Measurements from ENCODE around the gene ACY1.

Gene ACY1

GRCh38 chr3:51935886-51936755 lies 47.2 kb upstream of the ACY1 start:
- TF ChIP-seq TSHZ2 (CRISPR knock-in tag; IDR thresholded peaks at IDR 0.05): no peak
- TF ChIP-seq ZNF70 (CRISPR knock-in tag; IDR thresholded peaks at IDR 0.05): no peak
- TF ChIP-seq TCF4 (CRISPR knock-in tag; IDR thresholded peaks at IDR 0.05; ENCODE audit: borderline replicate concordance): no peak
- TF ChIP-seq, protein P1, sequence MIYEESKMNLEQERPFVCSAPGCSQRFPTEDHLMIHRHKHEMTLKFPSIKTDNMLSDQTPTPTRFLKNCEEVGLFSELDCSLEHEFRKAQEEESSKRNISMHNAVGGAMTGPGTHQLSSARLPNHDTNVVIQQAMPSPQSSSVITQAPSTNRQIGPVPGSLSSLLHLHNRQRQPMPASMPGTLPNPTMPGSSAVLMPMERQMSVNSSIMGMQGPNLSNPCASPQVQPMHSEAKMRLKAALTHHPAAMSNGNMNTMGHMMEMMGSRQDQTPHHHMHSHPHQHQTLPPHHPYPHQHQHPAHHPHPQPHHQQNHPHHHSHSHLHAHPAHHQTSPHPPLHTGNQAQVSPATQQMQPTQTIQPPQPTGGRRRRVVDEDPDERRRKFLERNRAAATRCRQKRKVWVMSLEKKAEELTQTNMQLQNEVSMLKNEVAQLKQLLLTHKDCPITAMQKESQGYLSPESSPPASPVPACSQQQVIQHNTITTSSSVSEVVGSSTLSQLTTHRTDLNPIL (CRISPR knock-in tag; IDR thresholded peaks at IDR 0.05; ENCODE audit: low read depth): no peak
- no peak for TF ChIP-seq ZFP3 (CRISPR knock-in tag; IDR thresholded peaks at IDR 0.05)
- TF ChIP-seq SNAI2 (CRISPR knock-in tag; IDR thresholded peaks at IDR 0.05): no peak
- TF ChIP-seq TOX (CRISPR knock-in tag; IDR thresholded peaks at IDR 0.05; ENCODE audit: borderline replicate concordance): no peak
- TF ChIP-seq ZNF565 (CRISPR knock-in tag; conservative IDR thresholded peaks at IDR 0.05; ENCODE audit: low read depth): no peak
- no peak for TF ChIP-seq ISL1 (CRISPR knock-in tag; IDR thresholded peaks at IDR 0.05)
- TF ChIP-seq, protein P2, sequence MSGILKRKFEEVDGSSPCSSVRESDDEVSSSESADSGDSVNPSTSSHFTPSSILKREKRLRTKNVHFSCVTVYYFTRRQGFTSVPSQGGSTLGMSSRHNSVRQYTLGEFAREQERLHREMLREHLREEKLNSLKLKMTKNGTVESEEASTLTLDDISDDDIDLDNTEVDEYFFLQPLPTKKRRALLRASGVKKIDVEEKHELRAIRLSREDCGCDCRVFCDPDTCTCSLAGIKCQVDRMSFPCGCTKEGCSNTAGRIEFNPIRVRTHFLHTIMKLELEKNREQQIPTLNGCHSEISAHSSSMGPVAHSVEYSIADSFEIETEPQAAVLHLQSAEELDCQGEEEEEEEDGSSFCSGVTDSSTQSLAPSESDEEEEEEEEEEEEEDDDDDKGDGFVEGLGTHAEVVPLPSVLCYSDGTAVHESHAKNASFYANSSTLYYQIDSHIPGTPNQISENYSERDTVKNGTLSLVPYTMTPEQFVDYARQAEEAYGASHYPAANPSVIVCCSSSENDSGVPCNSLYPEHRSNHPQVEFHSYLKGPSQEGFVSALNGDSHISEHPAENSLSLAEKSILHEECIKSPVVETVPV (CRISPR knock-in tag; IDR thresholded peaks at IDR 0.05): no peak
- TF ChIP-seq OSR1 (CRISPR knock-in tag; IDR thresholded peaks at IDR 0.05): no peak
- TF ChIP-seq BACH2 (CRISPR knock-in tag; IDR thresholded peaks at IDR 0.05; ENCODE audit: borderline replicate concordance): no peak
- ATAC-seq: no peak

GRCh38 chr3:51937014-51937413 lies 46.3 kb upstream of the ACY1 start:
- TF ChIP-seq TOX (CRISPR knock-in tag; IDR thresholded peaks at IDR 0.05; ENCODE audit: borderline replicate concordance): no peak
- TF ChIP-seq, protein P2 (CRISPR knock-in tag; IDR thresholded peaks at IDR 0.05): no peak

DNA sequence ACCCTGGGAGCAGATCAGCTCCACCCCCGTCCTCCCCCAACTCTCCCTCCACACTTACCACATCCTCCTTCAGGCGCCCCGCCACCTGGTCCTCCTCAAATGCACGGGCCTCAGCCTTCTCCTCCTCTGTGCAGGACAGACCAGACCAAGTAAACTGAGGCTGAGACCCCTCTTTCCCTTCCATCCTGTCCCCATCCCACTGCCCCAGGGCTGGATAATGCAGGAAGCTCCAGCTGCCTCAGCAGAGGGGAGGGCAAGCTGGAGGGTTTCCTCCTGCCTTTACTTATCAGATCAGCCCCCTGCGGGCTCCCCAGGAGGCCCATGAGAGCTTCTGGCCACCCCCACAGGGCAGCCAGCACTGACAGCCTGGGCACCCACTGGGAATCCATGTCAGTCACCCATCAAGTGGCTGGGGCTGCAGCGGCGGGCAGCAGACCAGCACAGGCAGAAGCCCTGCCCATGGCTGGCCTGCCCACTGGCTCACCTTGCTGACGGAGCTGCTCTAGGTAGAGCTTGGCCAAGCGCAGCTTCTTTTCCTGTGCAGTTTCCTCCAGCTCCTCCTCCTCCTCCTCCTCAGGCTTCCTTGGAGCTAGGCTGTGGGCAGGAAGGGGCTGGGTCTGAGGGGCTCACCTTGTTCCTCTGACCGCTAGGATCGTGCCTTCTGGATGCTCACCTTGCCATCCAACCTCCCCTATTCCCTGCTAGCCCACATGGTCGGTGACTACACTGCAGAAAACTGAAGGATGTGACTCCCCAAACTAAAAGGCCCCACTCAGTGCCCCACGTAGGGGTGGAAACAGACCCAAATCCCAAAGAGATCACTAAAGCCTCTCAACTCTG lies 45.5 kb upstream of the ACY1 start:
- no peak for ATAC-seq
- no peak for TF ChIP-seq ZNF8 (CRISPR knock-in tag; IDR thresholded peaks at IDR 0.05)
- TF ChIP-seq GLIS3 (CRISPR knock-in tag; IDR thresholded peaks at IDR 0.05): no peak
- TF ChIP-seq ZNF565 (CRISPR knock-in tag; conservative IDR thresholded peaks at IDR 0.05; ENCODE audit: low read depth): no peak
- no peak for TF ChIP-seq ESRRG (CRISPR knock-in tag; IDR thresholded peaks at IDR 0.05)
- TF ChIP-seq, protein P3, sequence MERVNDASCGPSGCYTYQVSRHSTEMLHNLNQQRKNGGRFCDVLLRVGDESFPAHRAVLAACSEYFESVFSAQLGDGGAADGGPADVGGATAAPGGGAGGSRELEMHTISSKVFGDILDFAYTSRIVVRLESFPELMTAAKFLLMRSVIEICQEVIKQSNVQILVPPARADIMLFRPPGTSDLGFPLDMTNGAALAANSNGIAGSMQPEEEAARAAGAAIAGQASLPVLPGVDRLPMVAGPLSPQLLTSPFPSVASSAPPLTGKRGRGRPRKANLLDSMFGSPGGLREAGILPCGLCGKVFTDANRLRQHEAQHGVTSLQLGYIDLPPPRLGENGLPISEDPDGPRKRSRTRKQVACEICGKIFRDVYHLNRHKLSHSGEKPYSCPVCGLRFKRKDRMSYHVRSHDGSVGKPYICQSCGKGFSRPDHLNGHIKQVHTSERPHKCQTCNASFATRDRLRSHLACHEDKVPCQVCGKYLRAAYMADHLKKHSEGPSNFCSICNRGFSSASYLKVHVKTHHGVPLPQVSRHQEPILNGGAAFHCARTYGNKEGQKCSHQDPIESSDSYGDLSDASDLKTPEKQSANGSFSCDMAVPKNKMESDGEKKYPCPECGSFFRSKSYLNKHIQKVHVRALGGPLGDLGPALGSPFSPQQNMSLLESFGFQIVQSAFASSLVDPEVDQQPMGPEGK (CRISPR knock-in tag; IDR thresholded peaks at IDR 0.05; ENCODE audit: borderline replicate concordance): no peak
- TF ChIP-seq CSDC2 (CRISPR knock-in tag; IDR thresholded peaks at IDR 0.05): no peak
- TF ChIP-seq, protein P1 (CRISPR knock-in tag; IDR thresholded peaks at IDR 0.05; ENCODE audit: low read depth): no peak
- no peak for TF ChIP-seq ZFP30 (CRISPR knock-in tag; IDR thresholded peaks at IDR 0.05)
- TF ChIP-seq, protein P2 (CRISPR knock-in tag; IDR thresholded peaks at IDR 0.05): no peak
- no peak for TF ChIP-seq OSR1 (CRISPR knock-in tag; IDR thresholded peaks at IDR 0.05)
- TF ChIP-seq SNAI2 (CRISPR knock-in tag; IDR thresholded peaks at IDR 0.05): no peak
- no peak for TF ChIP-seq RARB (CRISPR knock-in tag; IDR thresholded peaks at IDR 0.05)
- no peak for TF ChIP-seq ZFP3 (CRISPR knock-in tag; IDR thresholded peaks at IDR 0.05)
- no peak for TF ChIP-seq BACH2 (CRISPR knock-in tag; IDR thresholded peaks at IDR 0.05; ENCODE audit: borderline replicate concordance)
- no peak for TF ChIP-seq TOX (CRISPR knock-in tag; IDR thresholded peaks at IDR 0.05; ENCODE audit: borderline replicate concordance)
- no peak for TF ChIP-seq ZNF70 (CRISPR knock-in tag; IDR thresholded peaks at IDR 0.05)
- TF ChIP-seq ZC3H10 (CRISPR knock-in tag; IDR thresholded peaks at IDR 0.05): no peak

More at GRCh38 chr3:51937014-51937413, 46.3 kb upstream of the ACY1 start:
- no peak for ATAC-seq
